ENCODE measurements around the gene CEMIP2.

DNA sequence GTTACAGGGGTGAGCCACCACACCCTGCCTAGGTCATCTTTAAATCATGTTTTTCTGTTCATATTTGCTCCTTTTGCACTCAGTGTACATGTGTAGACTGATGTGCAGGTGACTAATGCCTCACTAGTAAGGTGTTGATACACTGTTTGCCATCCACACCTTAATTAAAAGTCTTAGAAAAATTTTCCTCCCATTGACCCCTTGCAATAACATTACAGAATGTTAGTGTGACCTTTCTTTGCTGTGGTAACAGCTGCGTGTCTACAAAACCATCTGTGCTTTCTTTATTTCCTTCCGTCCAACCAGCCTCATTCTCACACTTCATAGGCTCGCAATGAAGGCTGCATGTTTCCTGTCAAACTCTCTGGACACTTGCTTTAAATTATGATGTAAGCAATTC, 6.6 kb upstream of the CEMIP2 start:
- no peak for TF ChIP-seq TAF1 (IDR thresholded peaks at IDR 0.05; ENCODE audit: borderline replicate concordance, low read depth, low read length)
- TF ChIP-seq, protein P1, sequence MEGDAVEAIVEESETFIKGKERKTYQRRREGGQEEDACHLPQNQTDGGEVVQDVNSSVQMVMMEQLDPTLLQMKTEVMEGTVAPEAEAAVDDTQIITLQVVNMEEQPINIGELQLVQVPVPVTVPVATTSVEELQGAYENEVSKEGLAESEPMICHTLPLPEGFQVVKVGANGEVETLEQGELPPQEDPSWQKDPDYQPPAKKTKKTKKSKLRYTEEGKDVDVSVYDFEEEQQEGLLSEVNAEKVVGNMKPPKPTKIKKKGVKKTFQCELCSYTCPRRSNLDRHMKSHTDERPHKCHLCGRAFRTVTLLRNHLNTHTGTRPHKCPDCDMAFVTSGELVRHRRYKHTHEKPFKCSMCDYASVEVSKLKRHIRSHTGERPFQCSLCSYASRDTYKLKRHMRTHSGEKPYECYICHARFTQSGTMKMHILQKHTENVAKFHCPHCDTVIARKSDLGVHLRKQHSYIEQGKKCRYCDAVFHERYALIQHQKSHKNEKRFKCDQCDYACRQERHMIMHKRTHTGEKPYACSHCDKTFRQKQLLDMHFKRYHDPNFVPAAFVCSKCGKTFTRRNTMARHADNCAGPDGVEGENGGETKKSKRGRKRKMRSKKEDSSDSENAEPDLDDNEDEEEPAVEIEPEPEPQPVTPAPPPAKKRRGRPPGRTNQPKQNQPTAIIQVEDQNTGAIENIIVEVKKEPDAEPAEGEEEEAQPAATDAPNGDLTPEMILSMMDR (IDR thresholded peaks at IDR 0.05), result no peak
- no peak for TF ChIP-seq TCF12 (IDR thresholded peaks at IDR 0.05)
- no peak for TF ChIP-seq EZH2phosphoT487 (IDR thresholded peaks at IDR 0.05; ENCODE audit: borderline replicate concordance, low read depth)
- no peak for TF ChIP-seq MEF2A (IDR thresholded peaks at IDR 0.05; ENCODE audit: borderline replicate concordance, low read depth)
- no peak for TF ChIP-seq SIN3A (IDR thresholded peaks at IDR 0.05; ENCODE audit: borderline replicate concordance, low read depth, low read length)
- no peak for TF ChIP-seq MXI1 (IDR thresholded peaks at IDR 0.05; ENCODE audit: low read depth, low read length)
- no peak for TF ChIP-seq FOXM1 (IDR thresholded peaks at IDR 0.05; ENCODE audit: low read depth)
- TF ChIP-seq, protein P2, sequence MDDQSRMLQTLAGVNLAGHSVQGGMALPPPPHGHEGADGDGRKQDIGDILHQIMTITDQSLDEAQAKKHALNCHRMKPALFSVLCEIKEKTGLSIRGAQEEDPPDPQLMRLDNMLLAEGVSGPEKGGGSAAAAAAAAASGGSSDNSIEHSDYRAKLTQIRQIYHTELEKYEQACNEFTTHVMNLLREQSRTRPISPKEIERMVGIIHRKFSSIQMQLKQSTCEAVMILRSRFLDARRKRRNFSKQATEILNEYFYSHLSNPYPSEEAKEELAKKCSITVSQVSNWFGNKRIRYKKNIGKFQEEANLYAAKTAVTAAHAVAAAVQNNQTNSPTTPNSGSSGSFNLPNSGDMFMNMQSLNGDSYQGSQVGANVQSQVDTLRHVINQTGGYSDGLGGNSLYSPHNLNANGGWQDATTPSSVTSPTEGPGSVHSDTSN (IDR thresholded peaks at IDR 0.05), result no peak
- no peak for TF ChIP-seq POLR2AphosphoS5 (IDR thresholded peaks at IDR 0.05; ENCODE audit: low read depth, low read length)
